HG02623 (cell line): Measurements from ENCODE around the gene ANKRD13D.

Experiments used
- ATAC-seq: cut with Tn5 transposase; IDR thresholded peaks from one replicate; pipeline ENCODE4 v1.9.1; 2021; ENCODE audit warnings: moderate library complexity; ENCODE audit not compliant: unreplicated experiment

ANKRD13D gene

DNA sequence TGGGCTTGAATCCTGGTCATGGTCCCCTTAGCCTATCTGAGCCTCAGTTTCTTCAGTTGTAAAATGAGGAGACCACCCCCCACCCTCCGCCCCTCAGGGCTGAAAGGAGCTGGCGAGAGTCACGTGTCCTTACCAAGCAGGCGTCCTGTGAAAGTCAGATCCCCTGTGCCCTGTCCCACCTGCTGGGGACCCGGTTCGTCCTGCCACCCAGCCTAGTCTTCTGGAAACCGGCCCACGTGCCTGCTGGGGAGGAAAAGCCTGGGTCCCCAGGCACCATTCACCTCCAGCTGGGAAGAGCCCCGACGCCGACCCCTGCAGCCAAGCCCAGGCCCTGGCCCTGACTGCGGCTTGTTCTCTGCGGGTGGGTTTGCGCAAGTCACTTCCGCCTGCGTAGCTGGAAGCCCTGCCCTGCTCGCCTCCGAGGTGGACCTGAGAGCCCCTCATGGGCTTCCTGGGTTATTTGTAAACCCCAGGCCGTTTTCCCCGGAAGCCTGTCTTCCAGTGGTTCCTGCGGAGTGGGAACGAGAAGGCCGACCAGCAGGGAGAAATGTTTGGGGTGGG is 13.5 kb downstream of the ANKRD13D start:
- no peak for ATAC-seq

DNA sequence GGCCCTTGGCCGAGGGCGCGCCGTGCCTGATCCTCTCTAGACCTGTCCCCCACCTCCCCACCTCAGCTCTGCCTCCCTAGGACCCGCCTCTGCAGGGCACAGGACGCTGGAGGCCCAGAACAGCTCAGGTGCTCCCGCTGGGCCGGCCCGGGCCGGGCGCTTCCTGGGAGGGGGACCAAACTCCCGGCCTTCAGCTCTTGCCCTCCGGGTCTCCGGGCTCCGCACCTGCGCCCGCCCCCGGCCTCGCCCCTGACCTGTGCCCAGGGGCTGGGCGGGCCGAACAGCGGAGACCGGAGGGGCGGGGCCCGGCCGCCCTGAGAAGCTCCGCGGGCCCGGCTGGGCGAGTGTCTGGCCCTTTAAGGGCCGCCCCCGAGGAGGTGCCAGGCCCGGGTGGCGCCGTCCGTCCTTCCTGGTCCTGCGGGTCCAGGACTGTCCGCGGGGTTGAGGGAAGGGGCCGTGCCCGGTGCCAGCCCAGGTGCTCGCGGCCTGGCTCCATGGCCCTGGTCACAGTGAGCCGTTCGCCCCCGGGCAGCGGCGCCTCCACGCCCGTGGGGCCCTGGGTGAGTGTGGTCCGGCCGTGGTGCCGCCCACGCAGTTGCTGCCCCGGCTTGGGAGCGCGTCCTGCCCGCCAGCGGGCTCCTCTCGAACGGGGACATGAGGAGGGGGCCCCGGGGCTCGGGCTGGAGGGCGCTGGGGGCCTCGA is 14.2 kb downstream of the ANKRD13D start, which contains the start of gene SSH3:
SSH3 (plus strand) TSS at position 399 of the 703 bp plus-strand sequence; CDS start at position 495, 96 bp downstream.
- ATAC-seq = peak; percentile 49

DNA sequence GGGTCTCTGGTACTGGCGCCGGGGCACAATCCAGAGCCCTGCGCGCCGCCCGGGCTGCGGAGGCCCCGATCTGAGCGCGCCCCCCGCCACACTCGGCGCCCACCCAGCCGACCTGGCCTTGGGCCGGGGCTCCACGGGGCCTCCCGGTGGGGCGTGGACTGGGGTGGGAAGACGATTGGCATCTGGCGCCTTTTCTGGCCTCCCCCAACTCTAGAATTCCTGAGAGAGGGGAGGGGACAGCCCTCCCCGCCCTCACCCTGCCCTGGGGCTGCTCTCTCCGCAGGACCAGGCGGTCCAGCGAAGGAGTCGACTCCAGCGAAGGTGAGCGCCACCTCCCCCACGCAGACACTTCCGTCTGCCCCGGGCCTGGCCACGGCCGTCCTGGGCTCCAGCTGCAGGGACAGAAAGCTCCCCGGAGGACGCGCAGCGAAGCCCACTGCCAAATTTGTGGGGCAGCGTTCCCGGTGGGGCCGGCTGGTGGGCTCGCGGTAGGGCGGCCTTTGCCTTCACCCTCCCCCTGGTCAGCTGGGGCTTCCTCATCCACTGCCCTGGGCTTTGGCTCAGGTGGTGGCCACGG is 14.8 kb downstream of the ANKRD13D start:
- ATAC-seq = no peak

DNA sequence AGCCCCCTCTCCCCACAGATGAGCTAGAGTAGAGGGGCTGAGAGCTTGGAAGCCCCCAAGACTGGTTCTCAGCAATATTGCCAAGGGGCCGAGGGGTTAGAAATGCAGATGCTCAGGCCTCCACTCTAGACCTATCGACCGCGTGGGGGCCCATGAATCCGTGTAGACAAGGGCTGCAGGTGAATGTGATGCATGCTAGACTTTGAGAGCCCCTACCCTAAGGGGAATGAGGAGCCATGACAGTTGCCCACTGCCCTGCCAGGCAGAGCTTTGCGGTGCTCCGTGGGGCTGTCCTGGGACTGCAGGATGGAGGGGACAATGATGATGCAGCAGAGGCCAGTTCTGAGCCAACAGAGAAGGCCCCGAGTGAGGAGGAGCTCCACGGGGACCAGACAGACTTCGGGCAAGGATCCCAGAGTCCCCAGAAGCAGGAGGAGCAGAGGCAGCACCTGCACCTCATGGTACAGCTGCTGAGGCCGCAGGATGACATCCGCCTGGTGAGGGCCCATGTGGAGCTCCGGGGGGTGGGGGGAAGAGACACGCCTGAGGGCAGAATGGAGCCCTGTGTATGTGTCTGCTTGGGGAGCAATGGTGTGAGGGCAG is 15.5 kb downstream of the ANKRD13D start:
- no peak for ATAC-seq

DNA sequence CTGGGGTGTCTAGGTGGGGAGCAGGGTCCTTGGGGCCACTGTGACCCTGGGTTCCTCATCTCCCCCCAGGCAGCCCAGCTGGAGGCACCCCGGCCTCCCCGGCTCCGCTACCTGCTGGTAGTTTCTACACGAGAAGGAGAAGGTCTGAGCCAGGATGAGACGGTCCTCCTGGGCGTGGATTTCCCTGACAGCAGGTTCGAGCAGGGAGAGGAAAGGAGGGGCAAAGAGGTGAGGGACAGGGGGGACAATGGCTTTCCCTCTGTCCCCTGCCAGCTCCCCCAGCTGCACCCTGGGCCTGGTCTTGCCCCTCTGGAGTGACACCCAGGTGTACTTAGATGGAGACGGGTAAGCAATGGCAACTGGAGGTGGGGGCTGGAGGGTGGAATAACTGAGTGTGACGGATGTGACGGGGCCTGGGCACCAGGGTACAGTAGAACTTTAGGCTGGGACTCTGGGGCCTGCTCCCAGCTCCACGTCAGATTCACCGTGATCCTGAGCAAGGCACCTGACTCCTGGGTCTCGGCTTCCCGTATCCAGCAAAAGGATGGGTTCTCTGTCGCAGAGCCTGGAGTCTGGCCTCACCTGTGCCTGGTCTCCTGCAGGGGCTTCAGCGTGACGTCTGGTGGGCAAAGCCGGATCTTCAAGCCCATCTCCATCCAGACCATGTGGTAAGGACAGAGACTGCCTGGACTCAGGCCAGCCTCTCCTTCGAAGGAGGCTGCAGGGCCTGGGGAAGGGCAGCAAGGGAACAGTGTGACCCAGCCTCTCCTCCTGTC is 17.9 kb downstream of the ANKRD13D start:
- ATAC-seq = no peak

- no peak for ATAC-seq
Measured at GRCh38 chr11:67307545-67308001, 18.5 kb downstream of the ANKRD13D start.

DNA sequence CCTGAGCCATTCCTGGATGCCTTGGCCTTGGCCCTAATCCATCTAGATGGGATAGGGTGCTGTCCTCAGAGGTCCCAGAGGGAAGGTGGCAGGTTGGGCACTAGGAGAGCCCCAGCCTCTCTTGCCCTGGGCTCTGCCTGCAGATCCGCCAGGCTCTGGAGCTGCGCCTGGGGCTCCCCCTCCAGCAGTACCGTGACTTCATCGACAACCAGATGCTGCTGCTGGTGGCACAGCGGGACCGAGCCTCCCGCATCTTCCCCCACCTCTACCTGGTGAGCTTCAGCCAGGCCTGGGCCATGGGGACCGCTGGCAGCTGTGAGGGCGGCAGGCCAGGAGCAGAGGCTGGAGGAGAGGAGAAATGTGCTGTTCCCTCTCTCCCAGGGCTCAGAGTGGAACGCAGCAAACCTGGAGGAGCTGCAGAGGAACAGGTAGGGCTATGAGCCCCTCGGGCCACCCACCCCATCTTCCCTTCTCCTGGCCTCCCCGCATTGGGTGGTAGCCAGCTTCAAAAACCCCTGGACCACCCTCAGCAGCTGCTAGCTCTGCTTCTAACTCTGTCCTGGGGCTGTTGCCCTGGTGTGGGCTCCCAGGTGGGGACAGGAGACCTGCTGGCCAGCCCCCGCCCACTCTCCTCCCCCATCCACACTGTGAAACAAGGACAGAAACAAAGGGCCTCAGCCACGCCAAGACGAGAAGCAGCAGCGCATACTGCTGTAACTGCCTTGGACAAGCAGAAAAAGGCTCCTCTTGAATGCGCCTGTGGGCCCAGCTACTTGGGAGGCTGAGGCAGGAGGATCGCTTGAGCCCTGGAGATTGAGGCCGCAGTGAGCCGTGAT is 19.1 kb downstream of the ANKRD13D start:
- no peak for ATAC-seq

GRCh38 chr11:67309166-67309565 is 20.1 kb downstream of the ANKRD13D start:
- no peak for ATAC-seq

- ATAC-seq = no peak
Measured at GRCh38 chr11:67309661-67310061, 20.6 kb downstream of the ANKRD13D start.

DNA sequence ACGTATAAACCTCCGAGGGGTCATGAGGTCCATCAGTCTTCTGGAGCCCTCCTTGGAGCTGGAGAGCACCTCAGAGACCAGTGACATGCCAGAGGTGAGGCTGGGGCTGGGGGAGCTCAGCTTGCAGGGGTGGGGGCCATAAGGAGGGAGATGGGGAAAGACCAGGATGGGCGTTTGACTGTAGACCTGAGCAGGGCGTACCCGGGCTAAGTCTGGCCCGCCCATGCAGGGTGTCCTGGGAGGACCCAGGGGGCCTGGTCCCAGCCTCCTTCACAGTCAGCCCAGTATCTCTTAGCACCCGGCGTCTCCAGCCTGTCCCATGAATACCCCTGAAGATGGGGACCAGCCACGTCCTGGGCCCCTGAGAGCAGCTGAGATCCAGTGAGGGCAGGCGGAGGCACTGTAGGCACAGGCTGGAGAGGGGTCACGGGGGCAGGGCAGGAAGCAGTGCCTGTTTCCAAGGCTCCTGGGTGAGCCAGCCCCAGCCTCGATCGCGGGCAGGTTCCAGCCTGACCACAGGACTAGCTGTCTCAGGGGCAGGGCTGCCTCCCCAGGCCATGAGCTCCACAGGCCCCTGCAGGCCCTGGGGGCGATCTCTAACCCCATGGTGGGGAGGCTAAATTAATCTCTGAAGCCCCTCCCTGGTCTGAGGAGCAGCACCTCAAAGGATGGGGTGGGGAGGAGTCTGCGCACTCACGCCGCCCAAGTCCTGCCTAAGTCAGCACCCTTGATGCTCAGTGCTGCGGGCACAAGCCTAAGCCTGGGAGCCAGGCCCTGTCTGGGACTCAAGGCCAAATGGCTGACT is 21.3 kb downstream of the ANKRD13D start:
- no peak for ATAC-seq

DNA sequence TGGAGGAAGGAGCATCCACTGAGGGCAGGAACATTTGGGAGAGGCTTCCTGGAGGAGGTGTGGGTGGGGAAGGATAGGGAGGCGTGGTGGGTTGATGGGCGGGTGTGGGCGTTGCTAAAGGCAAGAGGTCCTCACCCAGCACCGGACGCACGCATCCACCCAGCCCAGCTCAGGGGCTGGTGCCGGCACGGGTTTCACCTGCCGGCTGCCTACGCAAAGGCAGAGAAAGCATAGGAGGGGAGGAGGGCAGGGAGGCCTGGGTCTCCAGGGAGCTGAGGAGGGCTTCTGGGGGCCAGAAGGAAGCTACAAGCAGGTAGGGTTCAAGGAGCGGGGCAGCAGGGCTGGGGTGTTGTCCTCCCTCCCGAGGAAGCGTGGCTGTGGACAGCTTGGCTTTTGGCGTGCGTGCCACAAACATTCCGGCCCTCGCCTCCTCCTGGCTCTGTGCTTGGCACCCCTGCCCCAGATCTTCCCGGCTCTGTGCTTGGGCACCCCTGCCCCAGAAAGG is 22.0 kb downstream of the ANKRD13D start:
- ATAC-seq = no peak

DNA sequence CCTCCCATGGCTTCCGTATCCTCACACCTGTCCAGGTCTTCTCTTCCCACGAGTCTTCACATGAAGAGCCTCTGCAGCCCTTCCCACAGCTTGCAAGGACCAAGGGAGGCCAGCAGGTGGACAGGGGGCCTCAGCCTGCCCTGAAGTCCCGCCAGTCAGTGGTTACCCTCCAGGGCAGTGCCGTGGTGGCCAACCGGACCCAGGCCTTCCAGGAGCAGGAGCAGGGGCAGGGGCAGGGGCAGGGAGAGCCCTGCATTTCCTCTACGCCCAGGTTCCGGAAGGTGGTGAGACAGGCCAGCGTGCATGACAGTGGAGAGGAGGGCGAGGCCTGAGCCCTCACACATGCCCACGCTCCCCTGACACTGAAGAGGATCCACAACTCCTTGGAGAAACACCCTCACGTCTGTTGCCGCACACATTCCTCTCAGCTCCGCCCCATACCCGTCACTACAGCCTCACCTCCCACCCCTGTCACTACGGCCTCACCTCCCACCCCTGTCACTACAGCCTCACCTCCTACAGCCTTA is 22.5 kb downstream of the ANKRD13D start:
- no peak for ATAC-seq

GRCh38 chr11:67312187-67313021 is 23.3 kb downstream of the ANKRD13D start:
- no peak for ATAC-seq

- ATAC-seq = no peak
Measured at GRCh38 chr11:67313125-67313890, 24.2 kb downstream of the ANKRD13D start.

DNA sequence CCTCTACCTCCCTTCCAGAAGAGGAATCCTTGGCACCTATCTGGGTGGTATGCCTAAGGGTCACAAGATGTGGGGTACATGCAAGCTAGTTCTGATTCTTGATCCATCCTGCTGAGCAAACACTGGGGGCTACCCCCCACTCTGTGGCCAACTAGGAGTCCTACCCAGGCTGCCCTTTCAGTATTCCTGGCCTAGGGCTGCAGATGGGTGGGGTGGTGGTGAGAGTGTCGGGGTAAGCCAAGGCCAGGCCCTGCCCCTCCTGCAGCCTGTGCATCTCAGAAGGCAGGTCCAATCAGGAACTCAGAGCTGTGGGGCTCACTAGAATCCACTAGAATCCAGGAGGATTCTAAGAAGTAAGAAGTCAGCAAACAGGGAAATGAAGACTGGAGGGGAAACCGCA is 25.1 kb downstream of the ANKRD13D start:
- ATAC-seq = no peak

- no peak for ATAC-seq
Measured at GRCh38 chr11:67315325-67315909, 26.3 kb downstream of the ANKRD13D start.

- ATAC-seq = no peak
Measured at GRCh38 chr11:67316882-67317204, 27.7 kb downstream of the ANKRD13D start.
